ENCODE data around the gene PPM1L. TPM values are rescaled to one million over a fixed set of nuclear protein-coding genes. Genes with fewer than 3 reads are reported as not detected.

PPM1L gene
- total and polyA plus RNA-seq, 10 of the 15 experiments (the other 5 are each of a cell fraction or from before 2014, with no cell fraction given) = under 0.01 to 0.33 (median 0.06) TPM; not detected in 1

DNA sequence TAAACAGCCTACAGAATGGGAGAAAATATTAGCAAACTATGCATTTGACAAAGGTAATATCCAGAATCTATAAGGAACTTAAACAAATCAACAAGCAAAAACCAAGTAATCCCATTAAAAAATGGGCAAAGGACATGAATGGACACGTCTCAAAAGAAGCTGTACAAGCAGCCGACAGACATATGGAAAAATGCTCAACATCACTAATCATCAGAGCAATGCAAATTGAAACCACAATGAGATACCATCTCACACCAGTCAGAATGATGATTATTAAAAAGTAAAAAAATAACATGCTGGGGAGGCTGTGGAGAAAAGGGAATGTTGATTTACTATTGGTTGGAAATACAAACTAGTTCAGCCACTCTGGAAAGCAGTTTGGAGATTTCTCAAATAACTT, 30.7 kb upstream of the PPM1L start (continued):
- TF ChIP-seq, protein P1, sequence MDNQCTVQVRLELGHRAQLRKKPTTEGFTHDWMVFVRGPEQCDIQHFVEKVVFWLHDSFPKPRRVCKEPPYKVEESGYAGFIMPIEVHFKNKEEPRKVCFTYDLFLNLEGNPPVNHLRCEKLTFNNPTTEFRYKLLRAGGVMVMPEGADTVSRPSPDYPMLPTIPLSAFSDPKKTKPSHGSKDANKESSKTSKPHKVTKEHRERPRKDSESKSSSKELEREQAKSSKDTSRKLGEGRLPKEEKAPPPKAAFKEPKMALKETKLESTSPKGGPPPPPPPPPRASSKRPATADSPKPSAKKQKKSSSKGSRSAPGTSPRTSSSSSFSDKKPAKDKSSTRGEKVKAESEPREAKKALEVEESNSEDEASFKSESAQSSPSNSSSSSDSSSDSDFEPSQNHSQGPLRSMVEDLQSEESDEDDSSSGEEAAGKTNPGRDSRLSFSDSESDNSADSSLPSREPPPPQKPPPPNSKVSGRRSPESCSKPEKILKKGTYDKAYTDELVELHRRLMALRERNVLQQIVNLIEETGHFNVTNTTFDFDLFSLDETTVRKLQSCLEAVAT (IDR thresholded peaks at IDR 0.05) = no peak
- TF ChIP-seq, protein P2, sequence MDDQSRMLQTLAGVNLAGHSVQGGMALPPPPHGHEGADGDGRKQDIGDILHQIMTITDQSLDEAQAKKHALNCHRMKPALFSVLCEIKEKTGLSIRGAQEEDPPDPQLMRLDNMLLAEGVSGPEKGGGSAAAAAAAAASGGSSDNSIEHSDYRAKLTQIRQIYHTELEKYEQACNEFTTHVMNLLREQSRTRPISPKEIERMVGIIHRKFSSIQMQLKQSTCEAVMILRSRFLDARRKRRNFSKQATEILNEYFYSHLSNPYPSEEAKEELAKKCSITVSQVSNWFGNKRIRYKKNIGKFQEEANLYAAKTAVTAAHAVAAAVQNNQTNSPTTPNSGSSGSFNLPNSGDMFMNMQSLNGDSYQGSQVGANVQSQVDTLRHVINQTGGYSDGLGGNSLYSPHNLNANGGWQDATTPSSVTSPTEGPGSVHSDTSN (IDR thresholded peaks at IDR 0.05; ENCODE audit: insufficient replicate concordance, low read depth, low read length) = no peak
- TF ChIP-seq RELA (IDR thresholded peaks at IDR 0.05; ENCODE audit: borderline replicate concordance, partially characterized antibody) = no peak
- no peak for TF ChIP-seq ZNF274 (IDR thresholded peaks at IDR 0.05; ENCODE audit: insufficient read depth, insufficient read length)

DNA sequence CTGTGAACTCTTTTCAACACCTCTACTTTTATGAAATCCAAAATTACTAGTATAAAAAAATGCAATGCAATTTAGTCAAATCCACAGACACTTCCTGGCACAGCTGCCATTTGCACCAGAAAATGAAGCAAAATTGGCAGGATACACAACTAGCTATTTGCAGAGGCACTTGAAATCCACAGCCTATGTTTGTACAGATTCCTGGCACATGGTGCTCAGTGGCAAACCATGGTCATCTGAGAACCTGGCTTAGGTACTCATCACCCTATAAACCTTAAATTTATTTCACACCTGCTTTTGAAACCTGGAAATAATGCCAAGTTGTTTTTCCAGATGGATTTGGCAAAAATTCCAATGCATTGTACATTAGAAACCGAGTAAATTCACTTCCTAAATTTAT, 20.2 kb upstream of the PPM1L start:
- ChIA-PET CTCF (interaction anchor here (0.6 kb wide), 1 partner anchor 912 kb away, joined by 3 read pairs; no protein-coding TSS in a partner anchor), POLR2A (no interaction called here), RAD21 (ENCODE audit: unreplicated experiment) (no interaction called here), SMC1A (ENCODE audit: uncharacterized antibody, unreplicated experiment) (no interaction called here)
- no peak overlapping the region for H2AFZ ChIP-seq (ENCODE audit: control insufficient read depth, low read depth, low read length)
- no peak for FAIRE-seq
- TF ChIP-seq, protein P3, sequence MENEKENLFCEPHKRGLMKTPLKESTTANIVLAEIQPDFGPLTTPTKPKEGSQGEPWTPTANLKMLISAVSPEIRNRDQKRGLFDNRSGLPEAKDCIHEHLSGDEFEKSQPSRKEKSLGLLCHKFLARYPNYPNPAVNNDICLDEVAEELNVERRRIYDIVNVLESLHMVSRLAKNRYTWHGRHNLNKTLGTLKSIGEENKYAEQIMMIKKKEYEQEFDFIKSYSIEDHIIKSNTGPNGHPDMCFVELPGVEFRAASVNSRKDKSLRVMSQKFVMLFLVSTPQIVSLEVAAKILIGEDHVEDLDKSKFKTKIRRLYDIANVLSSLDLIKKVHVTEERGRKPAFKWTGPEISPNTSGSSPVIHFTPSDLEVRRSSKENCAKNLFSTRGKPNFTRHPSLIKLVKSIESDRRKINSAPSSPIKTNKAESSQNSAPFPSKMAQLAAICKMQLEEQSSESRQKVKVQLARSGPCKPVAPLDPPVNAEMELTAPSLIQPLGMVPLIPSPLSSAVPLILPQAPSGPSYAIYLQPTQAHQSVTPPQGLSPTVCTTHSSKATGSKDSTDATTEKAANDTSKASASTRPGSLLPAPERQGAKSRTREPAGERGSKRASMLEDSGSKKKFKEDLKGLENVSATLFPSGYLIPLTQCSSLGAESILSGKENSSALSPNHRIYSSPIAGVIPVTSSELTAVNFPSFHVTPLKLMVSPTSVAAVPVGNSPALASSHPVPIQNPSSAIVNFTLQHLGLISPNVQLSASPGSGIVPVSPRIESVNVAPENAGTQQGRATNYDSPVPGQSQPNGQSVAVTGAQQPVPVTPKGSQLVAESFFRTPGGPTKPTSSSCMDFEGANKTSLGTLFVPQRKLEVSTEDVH (IDR thresholded peaks at IDR 0.05; ENCODE audit: low read depth, partially characterized antibody) = no peak
- no peak for TF ChIP-seq MYB (IDR thresholded peaks at IDR 0.05; ENCODE audit: borderline replicate concordance, low read depth, low read length)
- no peak for TF ChIP-seq MEF2A (IDR thresholded peaks at IDR 0.05; ENCODE audit: insufficient read depth, low read depth, low read length)
- no peak for TF ChIP-seq RAD21 (IDR thresholded peaks at IDR 0.05; ENCODE audit: insufficient read depth, low read depth, low read length)
- TF ChIP-seq HDAC2 (IDR thresholded peaks at IDR 0.05) = no peak
- no peaks in the 10 kb centered on the region for H4K20me1 ChIP-seq (ENCODE audit: control insufficient read depth, insufficient read depth)
- no peak for ATAC-seq
- no peak overlapping the region for H3K9ac ChIP-seq (ENCODE audit: control insufficient read depth, insufficient read depth, low read length)
- 5% methylated on average over 1 of the region's 1 CpG for WGBS (ENCODE audit: insufficient coverage, insufficient replicate concordance, low lambda C conversion rate, missing lambda C conversion rate)
- no peaks in the 10 kb centered on the region for H3K36me3 ChIP-seq (ENCODE audit: control insufficient read depth in 2 of 2, insufficient read depth in 2 of 2, low read length in 1 of 2)
- in situ Hi-C loops (cut with MboI) (no loop called here), intact Hi-C loops (cut with micrococcal nuclease; ENCODE audit: unreplicated experiment) (no loop called here)
- no peaks in the 10 kb centered on the region for H3K79me2 ChIP-seq (ENCODE audit: control insufficient read depth, insufficient read depth, low read length)
- no peak overlapping the region for H3K4me3 ChIP-seq
- H3K27ac ChIP-seq (ENCODE audit: control insufficient read depth, insufficient read depth) = no peak overlapping the region
- no peak overlapping the region for H3K4me2 ChIP-seq (ENCODE audit: control insufficient read depth, insufficient read depth)
- no peak for DNase-seq (ENCODE audit: low read depth, low spot score)
- no peaks in the 10 kb centered on the region for H3K9me3 ChIP-seq (replicated peaks; ENCODE audit: control insufficient read depth, insufficient read depth, low read length)
- peaks cover 0 to 3% of the 10 kb centered on the region in 2 experiments; a peak in 2 of 4 replicates for H3K27me3 ChIP-seq (replicated peaks in 1 of 2; ENCODE audit: control insufficient read depth in 2 of 2, insufficient read depth in 2 of 2, low read length in 1 of 2)
- no peaks in the 10 kb centered on the region for H3K4me1 ChIP-seq (ENCODE audit: control insufficient read depth, insufficient read depth, low read length)
- BruUV-seq (replicated peaks) = no TSS peak

Data from GM12878 (cell line).